HepG2 (cell line): ENCODE results near the gene B4GALT5. TPM values are rescaled to one million over a fixed set of nuclear protein-coding genes. Genes with fewer than 3 reads are reported as not detected.

Source experiments
- ARID4A ChIP-seq: sonication (generic); formaldehyde crosslinking; IDR thresholded peaks from 2 replicates; pipeline ENCODE4 v1.5.0; 2020; ENCODE audit warnings: mild to moderate bottlenecking, missing genetic modification reagents, borderline replicate concordance
- BRF2 ChIP-seq: sonication (generic); formaldehyde crosslinking; IDR thresholded peaks from 2 replicates; pipeline ENCODE4 v1.8.1; 2022; ENCODE audit warnings: mild to moderate bottlenecking, missing genetic modification reagents
- CAMTA2 ChIP-seq: sonication (generic); formaldehyde crosslinking; IDR thresholded peaks from 2 replicates; pipeline ENCODE4 v1.4.0; 2020; ENCODE audit warnings: mild to moderate bottlenecking, missing genetic modification reagents, borderline replicate concordance
- DR1 ChIP-seq: sonication (generic); formaldehyde crosslinking; IDR thresholded peaks from 2 replicates; pipeline ENCODE4 v1.8.0; 2021; ENCODE audit warnings: mild to moderate bottlenecking, missing genetic modification reagents, inconsistent platforms
- FOXP1 ChIP-seq, 2 experiments: fragments of 450-650 bp in 1 of 2; IDR thresholded peaks; 2 replicates each; pipeline ENCODE4 v1.6.1; 2017 to 2018; ENCODE audit warnings: antibody characterized with exemption in 1 of 2
- MEF2D ChIP-seq: sonication (generic); formaldehyde crosslinking; IDR thresholded peaks from 2 replicates; pipeline ENCODE4 v1.5.1; 2020; ENCODE audit warnings: mild to moderate bottlenecking, missing genetic modification reagents
- NR2F6 ChIP-seq, 2 experiments: IDR thresholded peaks; 2 replicates each; pipeline ENCODE4 v1.6.1; 2016; ENCODE audit warnings: antibody characterized with exemption in 1 of 2, mild to moderate bottlenecking in 1 of 2
- PRDM10 ChIP-seq: sonication (generic); formaldehyde crosslinking; IDR thresholded peaks from 2 replicates; pipeline ENCODE4 v1.4.0; 2020; ENCODE audit warnings: low read depth, missing genetic modification reagents
- SIN3B ChIP-seq: fragments of 150-350 bp; IDR thresholded peaks from 2 replicates; pipeline ENCODE4 v1.6.1; 2014; ENCODE audit warnings: low read length
- TARDBP ChIP-seq: sonication (generic); formaldehyde crosslinking; IDR thresholded peaks from 2 replicates; pipeline ENCODE4 v1.8.0; 2022; ENCODE audit warnings: mild to moderate bottlenecking, missing genetic modification reagents
- ZBTB26 ChIP-seq: IDR thresholded peaks from 2 replicates; pipeline ENCODE4 v1.6.1; 2016; ENCODE audit warnings: missing compliant biosample characterization, missing genetic modification reagents, borderline replicate concordance
- ZNF337 ChIP-seq: sonication (generic); formaldehyde crosslinking; IDR thresholded peaks from 2 replicates; pipeline ENCODE4 v1.5.1; 2020; ENCODE audit warnings: missing genetic modification reagents, low read depth, mild to moderate bottlenecking, borderline replicate concordance
- ZNF446 ChIP-seq: sonication (generic); formaldehyde crosslinking; IDR thresholded peaks from 2 replicates; pipeline ENCODE4 v1.5.0; 2020; ENCODE audit warnings: mild to moderate bottlenecking, missing genetic modification reagents
- ZNF550 ChIP-seq: sonication (generic); formaldehyde crosslinking; IDR thresholded peaks from 2 replicates; pipeline ENCODE4 v1.4.0; 2020; ENCODE audit warnings: mild to moderate bottlenecking, missing genetic modification reagents, borderline replicate concordance
- ZNF747 ChIP-seq: sonication (generic); formaldehyde crosslinking; IDR thresholded peaks from 2 replicates; pipeline ENCODE4 v1.8.1; 2023; ENCODE audit warnings: missing genetic modification reagents, mild to moderate bottlenecking, borderline replicate concordance
- ZNF790 ChIP-seq: sonication (generic); formaldehyde crosslinking; IDR thresholded peaks from 2 replicates; pipeline ENCODE4 v1.8.0; 2022; ENCODE audit warnings: missing genetic modification reagents, mild to moderate bottlenecking, borderline replicate concordance
- ZSCAN21 ChIP-seq: sonication (generic); formaldehyde crosslinking; IDR thresholded peaks from 2 replicates; pipeline ENCODE4 v1.8.0; 2022; ENCODE audit warnings: mild to moderate bottlenecking, missing genetic modification reagents, moderate library complexity, borderline replicate concordance
- polyA plus RNA-seq, 8 experiments: library from polyadenylated mRNA; depleted of rRNA in 3 of 8; stranded (reverse) in 7 of 8; unstranded in 1 of 8; fragments of >200 nt; fragmentation: Illumina TruSeq in 4 of 8; extraction: Trizol in 4 of 8; gene quantifications; 2 replicates each; pipeline versions ENCODE4 v1.2.1 to v1.2.3, GENCODE V29; 2011 to 2016; ENCODE audit warnings: low read depth in 4 of 8, missing spikeins in 1 of 8, mixed read lengths in 1 of 8; ENCODE audit not compliant: insufficient read depth in 1 of 8
- total RNA-seq, 5 experiments: library from RNA; depleted of rRNA; stranded (reverse); fragments of >200 nt; fragmentation: Illumina TruSeq; extraction: Trizol; gene quantifications; 2 replicates each; pipeline ENCODE4 v1.2.3, GENCODE V29; 2016; ENCODE audit warnings: low read depth in 1 of 5

Gene B4GALT5
- total and polyA plus RNA-seq, 2 of the 13 experiments (the other 11 are each of a cell fraction or from before 2014, with no cell fraction given): 27.3 to 30.9 TPM

GRCh38 chr20:49674383-49675352 is 39.0 kb downstream of the B4GALT5 start (continued):
- TF ChIP-seq PRDM10 (CRISPR knock-in tag) (peak; percentile 88), CAMTA2 (CRISPR knock-in tag) (no peak), ZBTB26 (0 out of 2 replicates have a peak, but pooled peaks have one; percentile 50), ZNF446 (CRISPR knock-in tag) (no peak), BRF2 (CRISPR knock-in tag) (no peak), ZNF337 (CRISPR knock-in tag) (no peak), ZNF790 (CRISPR knock-in tag) (no peak), NR2F6 (IDR thresholded peaks at IDR 0.05) (peak; percentile 47; the same call in 1 of the 2 replicates), NR2F6 (CRISPR knock-in tag; IDR thresholded peaks at IDR 0.05) (no peak; the same call in 1 of the 2 replicates), FOXP1 (IDR thresholded peaks at IDR 0.05) (no peak), FOXP1 (CRISPR knock-in tag; IDR thresholded peaks at IDR 0.05) (no peak), ARID4A (CRISPR knock-in tag) (0 out of 2 replicates have a peak, but pooled peaks have one; percentile 2), DR1 (no peak), TARDBP (CRISPR knock-in tag) (no peak), MEF2D (CRISPR knock-in tag) (no peak; the same call in 1 of the 2 replicates), SIN3B (no peak), ZNF550 (CRISPR knock-in tag) (no peak), ZNF747 (no peak), ZSCAN21 (CRISPR knock-in tag) (no peak)
